NCI-H1092 treated with DMSO at 0.1 percent for 48 hours (cell line): ENCODE results near the gene KIRREL3.

Source experiments
- DNase-seq: peaks from one replicate; lab custom pipeline; 2025; lab: John Stamatoyannopoulos, UW

The KIRREL3 gene

DNA sequence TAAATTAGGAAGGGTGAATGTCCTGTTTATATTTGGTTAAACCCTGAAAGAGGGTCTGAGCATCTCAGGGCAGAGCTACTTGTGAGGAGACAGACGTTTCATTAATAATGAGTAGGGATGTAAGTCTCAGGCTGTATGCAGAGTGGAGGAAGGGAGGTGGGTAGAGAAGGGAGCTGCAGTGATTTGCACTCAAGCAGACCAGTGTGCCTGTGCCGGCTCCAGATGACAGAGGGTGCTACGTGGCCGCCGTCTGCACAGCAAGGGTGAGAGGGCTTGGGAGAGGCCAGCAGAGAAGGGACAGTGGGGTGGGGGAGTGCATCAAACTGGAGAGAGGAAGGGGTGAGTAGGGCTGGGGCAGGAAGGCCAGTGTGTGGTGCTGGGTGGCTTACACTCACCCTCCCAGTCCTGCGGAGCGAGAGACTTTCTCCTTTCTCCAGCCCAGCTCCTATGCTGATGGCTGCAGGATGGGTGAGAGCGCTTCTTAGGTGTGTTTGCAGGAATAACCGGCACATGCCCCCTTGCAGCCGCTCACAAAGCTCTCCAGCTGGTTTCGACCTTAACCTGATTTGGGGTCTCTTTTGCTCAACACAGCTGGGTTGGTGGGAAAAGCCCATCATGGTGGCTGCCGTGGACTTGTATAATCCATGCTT is 514.5 kb downstream of the KIRREL3 start:
- DNase-seq: no peak

DNA sequence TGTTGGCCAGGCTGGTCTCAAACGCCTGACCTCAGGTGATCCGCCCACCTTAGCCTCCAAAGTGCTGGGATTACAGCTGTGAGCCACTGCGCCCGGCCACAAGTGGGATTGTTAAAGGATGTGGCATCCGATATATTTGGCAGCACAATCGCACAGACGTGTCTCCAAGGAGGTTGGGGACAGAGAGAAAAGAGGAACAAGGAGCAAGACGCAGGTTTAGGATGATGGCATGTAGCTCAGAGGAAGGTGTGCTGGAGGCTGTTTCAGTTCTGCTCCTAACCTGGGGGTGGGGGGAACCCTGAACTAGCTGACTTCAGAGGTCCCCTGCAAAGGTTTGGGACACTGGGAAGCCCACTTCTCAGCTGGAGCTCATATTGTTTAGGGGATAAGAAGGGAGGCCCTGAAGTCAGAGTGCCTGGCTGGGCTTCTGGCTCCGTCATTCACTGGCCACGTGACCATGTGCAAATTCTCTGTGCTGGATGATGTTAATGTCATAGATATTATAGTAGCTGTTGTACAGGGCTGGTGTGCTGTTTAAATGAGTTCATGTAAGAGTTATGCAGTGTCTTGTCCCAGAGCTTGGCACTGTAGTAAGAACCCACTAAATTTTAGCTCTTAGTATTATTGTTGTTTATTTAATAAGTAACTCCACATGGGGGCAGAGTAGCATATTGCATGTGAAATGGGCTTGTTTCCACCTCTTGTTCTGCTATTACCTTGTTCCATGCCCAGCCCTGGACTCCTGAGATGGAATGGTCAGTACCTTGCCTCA is 515.4 kb downstream of the KIRREL3 start:
- no peak for DNase-seq

DNA sequence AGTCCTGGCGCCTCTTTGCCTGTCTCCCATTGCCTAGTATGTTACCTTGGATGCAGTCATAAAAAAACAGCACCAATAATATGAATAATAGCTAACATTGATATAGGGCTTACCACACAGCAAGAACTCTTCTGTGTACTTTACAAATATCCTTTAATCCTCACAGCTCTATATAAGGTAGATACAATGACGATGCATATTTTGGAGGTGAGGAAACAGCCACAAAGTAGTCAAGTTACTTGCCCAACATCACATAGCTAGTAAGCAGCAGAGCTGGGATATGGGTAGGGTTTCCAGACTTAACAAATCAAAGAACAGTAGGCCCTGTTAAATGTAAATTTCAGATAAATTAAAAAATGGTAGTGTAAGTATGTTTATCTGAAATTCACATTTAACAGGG is 516.3 kb downstream of the KIRREL3 start:
- no peak for DNase-seq

- DNase-seq: no peak
Observed at GRCh38 chr11:126483621-126484195, 516.9 kb downstream of the KIRREL3 start.

DNA sequence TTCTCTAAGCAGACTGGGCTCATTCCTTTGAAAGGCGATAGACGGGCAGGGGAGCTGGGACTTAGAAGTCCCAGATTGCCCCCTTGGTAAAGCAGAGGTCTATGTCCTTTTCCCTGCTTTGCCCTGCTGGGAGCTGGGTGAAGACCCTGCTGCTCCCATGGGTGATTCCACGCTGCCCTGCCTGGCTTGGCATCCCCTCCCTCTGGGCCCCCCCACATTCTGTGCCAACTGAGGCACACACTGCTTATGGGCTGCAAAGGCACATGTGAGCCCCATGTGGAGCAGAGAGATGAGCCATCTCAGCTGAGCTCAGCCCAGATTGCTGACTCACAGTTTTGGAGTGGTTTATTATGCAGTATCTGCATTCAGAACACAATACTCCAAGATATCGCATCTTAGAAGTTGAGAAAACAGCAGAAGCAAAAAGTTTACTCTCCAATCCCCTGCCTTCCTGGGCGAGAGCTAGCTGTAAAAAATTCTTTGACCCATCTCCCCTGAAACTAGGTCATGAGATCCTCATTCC is 517.9 kb downstream of the KIRREL3 start:
- no peak for DNase-seq

- no peak for DNase-seq
Observed at GRCh38 chr11:126481303-126481680, 519.3 kb downstream of the KIRREL3 start.

GRCh38 chr11:126480410-126481302 is 519.9 kb downstream of the KIRREL3 start:
- DNase-seq: peak; percentile 94

DNA sequence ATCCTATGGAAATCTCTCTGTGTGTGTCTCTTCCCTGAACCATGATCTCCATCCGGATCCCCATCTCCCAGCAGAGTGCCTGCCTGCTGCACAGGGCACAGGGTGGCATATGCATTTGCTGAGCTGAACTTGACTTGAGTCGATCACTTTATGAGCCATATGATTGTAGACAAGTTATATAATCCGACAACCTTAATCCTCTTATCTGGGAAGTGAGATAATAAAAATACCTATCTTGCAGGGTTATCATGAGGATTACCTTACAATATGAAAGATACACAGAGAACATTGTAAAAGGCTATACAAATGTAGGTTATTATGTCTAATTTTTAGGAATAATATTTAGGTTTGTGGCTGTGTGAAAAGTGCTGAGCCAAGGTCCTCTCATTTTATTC is 520.6 kb downstream of the KIRREL3 start:
- no peak for DNase-seq

DNA sequence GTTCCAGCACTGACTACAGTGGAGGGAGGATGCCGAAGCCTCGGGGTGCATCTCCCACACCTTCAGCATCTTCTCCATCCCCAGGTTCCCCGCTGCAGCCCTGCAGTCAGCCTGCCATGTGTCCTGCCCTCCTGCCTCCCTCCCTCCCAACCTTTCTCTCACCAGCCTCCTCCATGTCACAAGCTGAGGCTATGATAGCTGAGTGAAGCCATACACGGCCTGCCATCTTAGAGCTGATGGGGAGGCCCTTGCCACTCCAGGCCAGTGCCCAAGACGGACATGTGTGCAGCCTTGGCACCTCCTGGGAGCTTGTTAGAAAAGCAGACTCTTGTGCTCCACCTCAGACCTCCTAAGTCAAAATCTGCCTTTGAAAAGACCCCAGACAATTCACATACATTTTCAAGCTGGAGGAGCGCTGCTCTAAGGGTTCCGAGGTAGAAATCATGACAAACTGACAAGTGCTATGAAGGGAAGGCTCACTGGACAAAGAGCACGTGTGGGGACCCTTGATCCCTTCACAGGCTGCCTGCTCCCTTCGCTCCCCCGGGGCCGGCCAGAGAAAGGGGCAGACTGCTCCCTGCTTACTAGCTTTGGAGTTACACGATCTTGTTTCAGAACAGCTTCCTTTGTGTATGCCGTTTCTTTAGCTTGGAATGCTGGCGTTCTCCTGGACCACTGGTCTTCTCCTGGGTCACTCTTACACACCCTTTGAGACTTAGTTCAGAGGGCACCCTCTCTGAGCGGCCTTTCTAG is 521.2 kb downstream of the KIRREL3 start:
- no peak for DNase-seq

GRCh38 chr11:126478466-126478865 is 522.1 kb downstream of the KIRREL3 start:
- DNase-seq: no peak

DNA sequence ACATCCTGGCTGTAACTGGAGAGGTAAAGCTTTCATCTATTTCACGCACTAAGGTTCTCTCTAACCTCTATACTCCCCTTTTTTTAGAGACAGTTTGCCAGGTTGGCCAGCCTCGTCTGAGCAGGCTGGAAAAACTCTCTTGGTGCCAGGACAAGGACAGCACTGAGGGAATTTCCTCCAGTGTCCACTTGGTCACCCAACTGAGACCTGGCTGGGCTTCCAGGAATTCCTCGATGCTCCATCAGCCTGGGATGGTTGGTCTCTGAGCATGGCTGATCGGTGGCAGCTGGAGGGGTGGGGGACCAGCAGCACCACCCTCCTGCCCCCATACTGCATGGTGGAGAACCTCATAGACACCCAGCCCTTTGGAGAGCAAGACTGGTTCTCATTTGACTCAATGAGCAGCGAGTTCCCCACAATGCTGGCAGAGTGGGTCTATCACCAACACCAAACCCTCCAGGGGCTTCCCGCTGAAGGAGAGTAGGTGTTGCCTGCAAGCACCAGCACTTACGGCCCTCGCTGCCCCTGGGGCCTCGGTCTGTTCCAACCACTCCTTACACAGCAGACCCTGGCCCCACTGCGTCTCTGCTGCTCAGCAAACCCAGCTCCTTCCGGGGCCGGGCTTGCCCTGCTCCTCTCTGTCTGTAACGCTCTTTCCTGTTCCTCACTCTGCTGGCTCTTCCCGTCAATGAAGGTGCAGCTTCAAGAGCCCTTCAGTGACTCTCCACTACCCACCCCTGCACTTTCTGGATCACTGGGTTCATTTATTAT is 522.9 kb downstream of the KIRREL3 start:
- DNase-seq: peak; percentile 52

DNA sequence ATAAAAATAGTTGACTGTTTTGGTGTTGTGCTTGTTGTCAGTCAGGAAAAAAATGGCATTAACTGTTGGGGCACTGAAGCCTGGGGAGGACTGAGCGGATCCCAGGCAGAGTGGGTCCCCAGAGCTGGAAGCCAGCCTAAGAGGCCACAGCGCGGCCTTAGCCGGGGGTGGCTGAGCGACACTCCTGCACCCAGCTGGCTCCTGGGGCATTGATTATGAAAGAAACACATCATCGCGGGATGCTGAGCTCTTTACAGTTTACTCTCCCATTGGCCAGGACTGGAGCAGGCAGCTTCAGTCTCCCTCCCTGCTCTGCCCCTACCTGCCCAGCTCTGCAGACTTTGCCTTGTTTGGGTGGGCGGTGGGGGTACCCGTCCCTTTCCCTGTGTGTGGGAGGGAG is 523.6 kb downstream of the KIRREL3 start:
- DNase-seq: peak; percentile 59

DNA sequence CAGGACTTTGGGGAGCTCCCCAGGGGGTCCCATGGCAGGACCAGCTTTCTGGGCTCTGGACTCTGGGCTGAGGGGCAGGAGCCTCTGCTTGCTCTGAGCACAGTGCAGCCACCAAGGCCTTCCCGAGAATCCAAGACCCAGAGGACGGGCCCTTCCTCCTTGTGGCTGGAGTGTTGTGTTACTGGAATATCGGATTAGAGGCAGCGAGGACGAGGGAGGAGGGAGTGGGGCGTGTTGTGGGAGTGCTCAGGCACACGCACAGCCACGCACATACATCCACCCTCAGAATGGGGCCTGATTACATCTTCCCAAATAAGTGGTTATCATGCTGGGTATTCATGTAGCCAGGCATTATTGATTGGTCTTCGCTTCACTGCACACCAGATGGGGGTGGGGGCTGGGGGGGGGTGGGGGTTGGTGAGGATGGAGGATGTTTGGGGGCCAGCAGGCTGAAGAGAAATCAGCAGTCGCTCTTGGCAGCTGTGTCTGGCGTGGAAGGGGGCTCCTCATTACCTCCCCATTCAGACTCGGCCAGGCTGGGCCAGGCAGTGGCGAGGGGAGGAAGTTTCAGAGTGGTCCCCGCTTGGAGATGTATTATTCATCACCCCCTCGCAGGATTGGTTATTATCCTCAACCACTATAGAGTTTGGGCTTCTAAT is 524.2 kb downstream of the KIRREL3 start:
- DNase-seq: peak; percentile 64

DNA sequence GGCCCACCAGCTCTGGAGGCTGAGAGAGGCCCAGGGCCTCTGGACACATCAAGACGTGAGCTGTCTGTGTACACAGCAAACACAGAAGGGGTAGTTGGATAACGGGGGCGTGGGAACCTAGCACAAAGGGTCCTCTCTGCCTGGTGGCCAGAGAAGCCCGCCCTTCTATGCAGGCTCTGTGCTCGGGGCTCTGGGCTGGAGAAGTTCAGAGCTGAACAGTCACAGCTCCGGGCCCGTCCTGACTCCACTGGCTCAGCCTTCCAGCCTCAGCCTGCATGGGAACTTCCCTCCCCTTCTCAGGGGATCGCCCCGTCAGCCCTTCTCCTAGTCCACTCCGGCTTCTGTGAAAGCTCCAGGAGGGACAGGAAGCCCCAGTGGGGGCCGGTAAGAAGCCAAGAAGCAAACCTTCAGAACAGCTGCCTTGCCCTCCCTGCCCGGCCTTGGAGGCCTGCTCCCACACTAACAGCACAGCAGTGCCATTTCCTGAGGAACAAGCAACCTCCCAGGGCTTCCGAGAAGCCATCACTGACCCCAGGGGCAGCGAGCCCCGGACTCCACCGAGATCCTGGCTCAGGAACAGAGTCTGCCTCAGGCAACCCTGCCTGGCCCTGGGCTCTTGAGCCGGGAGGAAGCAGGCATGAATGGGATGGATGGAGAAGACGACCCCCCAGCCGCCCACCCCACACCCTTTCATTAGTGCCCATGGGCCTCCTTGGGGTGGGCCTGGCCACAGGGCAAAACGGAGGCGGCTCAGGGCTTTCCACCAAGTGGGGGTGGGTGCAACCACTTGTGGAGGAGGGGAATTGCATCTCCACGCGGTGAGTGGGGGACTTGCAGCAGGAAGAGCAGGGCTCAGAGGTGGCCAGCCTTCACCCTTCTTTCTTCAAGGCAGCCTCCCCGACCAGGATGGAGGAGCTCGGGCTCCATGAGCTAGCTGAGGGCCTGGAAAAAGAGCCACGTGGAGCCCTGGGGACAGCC is 525.3 kb downstream of the KIRREL3 start:
- DNase-seq: no peak

- no peak for DNase-seq
Observed at GRCh38 chr11:126474220-126474619, 526.4 kb downstream of the KIRREL3 start.

GRCh38 chr11:126473269-126473668 is 527.3 kb downstream of the KIRREL3 start:
- no peak for DNase-seq

GRCh38 chr11:126469311-126469710 is 531.3 kb downstream of the KIRREL3 start:
- no peak for DNase-seq

DNA sequence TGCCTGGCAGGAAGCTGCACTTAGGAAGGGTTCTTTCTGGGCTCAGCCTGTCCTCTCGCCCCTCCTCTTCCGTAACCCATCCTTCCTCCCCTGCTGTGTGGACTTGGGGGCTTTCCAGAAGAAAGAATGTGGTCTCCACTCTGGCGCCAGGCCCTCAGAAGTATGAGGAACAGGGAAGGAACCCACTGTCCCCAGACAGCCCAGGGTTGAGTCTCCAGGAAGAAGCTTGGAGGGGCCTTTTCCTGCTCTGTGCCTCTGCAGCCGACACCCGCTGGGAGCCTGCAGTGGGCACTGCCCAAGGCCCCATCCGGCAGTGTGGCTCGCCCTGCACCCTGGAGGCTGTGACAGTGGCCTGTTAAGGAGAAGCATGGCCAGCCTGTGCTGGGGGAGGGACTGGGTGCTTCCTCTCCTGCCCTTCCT is 532.5 kb downstream of the KIRREL3 start:
- DNase-seq: no peak

DNA sequence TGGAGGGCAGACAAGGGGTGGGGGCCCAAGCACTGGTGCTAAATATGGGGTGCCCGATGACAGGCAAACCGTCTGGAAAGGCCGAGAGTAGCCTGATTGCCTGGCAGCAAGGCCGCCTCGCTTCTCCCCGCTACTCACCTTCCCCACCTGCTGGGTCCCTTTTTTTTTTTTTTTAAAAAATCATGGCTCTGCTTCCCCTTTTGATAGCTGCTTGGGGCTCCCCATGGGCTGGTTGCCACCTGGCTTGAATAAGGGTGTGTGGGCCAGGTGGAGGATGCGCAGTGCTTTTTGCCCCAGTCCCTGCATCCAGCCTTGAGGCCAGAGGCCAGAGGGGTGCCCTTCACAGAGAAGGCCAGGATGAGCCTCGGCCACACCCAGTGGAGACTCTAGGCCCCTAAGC is 533.1 kb downstream of the KIRREL3 start:
- no peak for DNase-seq
